Lower leg skin (tissue), 4 donors: ENCODE measurements around the gene MX1. TPM values are rescaled to one million over a fixed set of nuclear protein-coding genes. Genes with fewer than 3 reads are reported as not detected.

Experiments used
- DNase-seq, 2 donors: peaks; one replicate each; pipeline ENCODE4 v3.0.0-alpha.2; 2019; ENCODE audit warnings: low spot score in 2 of 2
- H3K4me3 ChIP-seq: fragments of 200-600 bp; sonication (generic); 2 replicates; pipeline ENCODE4 v1.5.1; 2017; ENCODE audit warnings: mild to moderate bottlenecking, low read depth; ENCODE audit not compliant: poor library complexity, severe bottlenecking
- POLR2A ChIP-seq, 2 donors: fragments of 450-650 bp; IDR thresholded peaks; one replicate each; pipeline ENCODE4 v1.6.1; 2016 to 2017; ENCODE audit warnings: antibody characterized with exemption in 2 of 2, mild to moderate bottlenecking in 1 of 2, moderate library complexity in 1 of 2
- WGBS, 2 donors: methylation state at CpG; one replicate each; pipeline ENCODE4 v1.1.5; 2018; 5-methylcytosine and 5-hydroxymethylcytosine counted together
- intact Hi-C: fragments of 100-400 bp; cut with DNase I; formaldehyde crosslinking; loops from one replicate; pipeline ENCODE4 v1.15.0; 2023; ENCODE audit warnings: low total_unique reads
- total RNA-seq, 4 donors: library from RNA; depleted of rRNA; stranded (reverse); fragments of >200 nt; gene quantifications; one replicate each; pipeline ENCODE4 v1.1.0, GENCODE V29; 2016
- TF ChIP-seq, protein P1 (sequence below), 3 donors: fragments of 450-650 bp; IDR thresholded peaks; one replicate each; pipeline ENCODE4 v1.5.1; 2016; ENCODE audit warnings: antibody characterized with exemption in 3 of 3, mild to moderate bottlenecking in 3 of 3, moderate library complexity in 2 of 3

The MX1 gene, protein sequence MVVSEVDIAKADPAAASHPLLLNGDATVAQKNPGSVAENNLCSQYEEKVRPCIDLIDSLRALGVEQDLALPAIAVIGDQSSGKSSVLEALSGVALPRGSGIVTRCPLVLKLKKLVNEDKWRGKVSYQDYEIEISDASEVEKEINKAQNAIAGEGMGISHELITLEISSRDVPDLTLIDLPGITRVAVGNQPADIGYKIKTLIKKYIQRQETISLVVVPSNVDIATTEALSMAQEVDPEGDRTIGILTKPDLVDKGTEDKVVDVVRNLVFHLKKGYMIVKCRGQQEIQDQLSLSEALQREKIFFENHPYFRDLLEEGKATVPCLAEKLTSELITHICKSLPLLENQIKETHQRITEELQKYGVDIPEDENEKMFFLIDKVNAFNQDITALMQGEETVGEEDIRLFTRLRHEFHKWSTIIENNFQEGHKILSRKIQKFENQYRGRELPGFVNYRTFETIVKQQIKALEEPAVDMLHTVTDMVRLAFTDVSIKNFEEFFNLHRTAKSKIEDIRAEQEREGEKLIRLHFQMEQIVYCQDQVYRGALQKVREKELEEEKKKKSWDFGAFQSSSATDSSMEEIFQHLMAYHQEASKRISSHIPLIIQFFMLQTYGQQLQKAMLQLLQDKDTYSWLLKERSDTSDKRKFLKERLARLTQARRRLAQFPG
- 10 to 100 TPM in 2 of 4 donors, 1 to 10 TPM in 2; 3.3 to 15.1 (median 9.1) TPM for total RNA-seq

DNA sequence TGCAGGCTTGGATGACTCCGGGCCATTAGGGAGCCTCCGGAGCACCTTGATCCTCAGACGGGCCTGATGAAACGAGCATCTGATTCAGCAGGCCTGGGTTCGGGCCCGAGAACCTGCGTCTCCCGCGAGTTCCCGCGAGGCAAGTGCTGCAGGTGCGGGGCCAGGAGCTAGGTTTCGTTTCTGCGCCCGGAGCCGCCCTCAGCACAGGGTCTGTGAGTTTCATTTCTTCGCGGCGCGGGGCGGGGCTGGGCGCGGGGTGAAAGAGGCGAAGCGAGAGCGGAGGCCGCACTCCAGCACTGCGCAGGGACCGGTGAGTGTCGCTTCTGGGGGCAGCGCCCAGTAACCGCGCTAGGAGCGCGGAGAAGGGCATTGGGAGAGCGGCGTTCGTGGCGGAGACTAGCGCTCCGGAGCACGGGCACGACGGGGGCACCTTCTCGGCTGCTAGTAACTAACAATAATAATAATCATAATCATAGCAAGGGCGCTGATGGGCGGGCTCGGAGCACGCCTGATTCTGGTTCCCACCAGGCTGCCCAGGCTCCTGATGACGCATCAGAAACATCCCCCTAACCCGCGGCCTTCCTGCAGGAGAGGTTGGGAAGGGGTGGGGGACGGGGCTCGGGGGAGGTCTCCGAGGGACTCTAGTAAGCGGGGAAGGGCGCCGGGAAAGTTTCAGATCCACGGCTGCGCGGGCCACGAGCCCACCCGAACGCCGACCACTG lies at the start of gene MX1:
Gene MX1, plus strand, starts transcription at position 286 of the 722 bp plus-strand sequence. CDS start 5,832 bp downstream, outside the sequence.
- TF ChIP-seq, protein P1, sequence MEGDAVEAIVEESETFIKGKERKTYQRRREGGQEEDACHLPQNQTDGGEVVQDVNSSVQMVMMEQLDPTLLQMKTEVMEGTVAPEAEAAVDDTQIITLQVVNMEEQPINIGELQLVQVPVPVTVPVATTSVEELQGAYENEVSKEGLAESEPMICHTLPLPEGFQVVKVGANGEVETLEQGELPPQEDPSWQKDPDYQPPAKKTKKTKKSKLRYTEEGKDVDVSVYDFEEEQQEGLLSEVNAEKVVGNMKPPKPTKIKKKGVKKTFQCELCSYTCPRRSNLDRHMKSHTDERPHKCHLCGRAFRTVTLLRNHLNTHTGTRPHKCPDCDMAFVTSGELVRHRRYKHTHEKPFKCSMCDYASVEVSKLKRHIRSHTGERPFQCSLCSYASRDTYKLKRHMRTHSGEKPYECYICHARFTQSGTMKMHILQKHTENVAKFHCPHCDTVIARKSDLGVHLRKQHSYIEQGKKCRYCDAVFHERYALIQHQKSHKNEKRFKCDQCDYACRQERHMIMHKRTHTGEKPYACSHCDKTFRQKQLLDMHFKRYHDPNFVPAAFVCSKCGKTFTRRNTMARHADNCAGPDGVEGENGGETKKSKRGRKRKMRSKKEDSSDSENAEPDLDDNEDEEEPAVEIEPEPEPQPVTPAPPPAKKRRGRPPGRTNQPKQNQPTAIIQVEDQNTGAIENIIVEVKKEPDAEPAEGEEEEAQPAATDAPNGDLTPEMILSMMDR (IDR thresholded peaks at IDR 0.05), result no peak
- no peak for TF ChIP-seq POLR2A (IDR thresholded peaks at IDR 0.05)
- peak in 1 of 2 donors; percentile 92 for DNase-seq
- 1 to 2% methylated on average over 45 to 61 of the region's 65 CpGs for WGBS, 2 donors
- H3K4me3 ChIP-seq, result peak within 1 kb of the TSS; percentile 42
- intact Hi-C loops, result no loop called here

DNA sequence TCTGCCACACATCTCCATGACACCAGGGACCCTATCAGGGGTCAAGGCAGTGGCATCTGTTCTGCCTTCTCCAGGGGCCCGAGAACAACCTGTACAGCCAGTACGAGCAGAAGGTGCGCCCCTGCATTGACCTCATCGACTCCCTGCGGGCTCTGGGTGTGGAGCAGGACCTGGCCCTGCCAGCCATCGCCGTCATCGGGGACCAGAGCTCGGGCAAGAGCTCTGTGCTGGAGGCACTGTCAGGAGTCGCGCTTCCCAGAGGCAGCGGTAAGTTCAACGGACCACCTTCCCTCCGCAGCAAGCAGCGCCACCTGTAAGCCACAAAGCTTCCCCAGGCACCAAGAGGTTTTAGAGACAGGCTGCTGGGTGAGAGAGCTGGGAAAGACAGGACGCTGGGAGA lies 48.3 kb upstream of the MX1 start:
- no peak overlapping the region for H3K4me3 ChIP-seq
- DNase-seq, result peak in 1 of 2 donors; percentile 75
- TF ChIP-seq POLR2A (IDR thresholded peaks at IDR 0.05), result no peak
- TF ChIP-seq, protein P1 (IDR thresholded peaks at IDR 0.05), result no peak
- intact Hi-C loops, result no loop called here
- 60 to 78% methylated on average over 16 of the region's 16 CpGs for WGBS, 2 donors

DNA sequence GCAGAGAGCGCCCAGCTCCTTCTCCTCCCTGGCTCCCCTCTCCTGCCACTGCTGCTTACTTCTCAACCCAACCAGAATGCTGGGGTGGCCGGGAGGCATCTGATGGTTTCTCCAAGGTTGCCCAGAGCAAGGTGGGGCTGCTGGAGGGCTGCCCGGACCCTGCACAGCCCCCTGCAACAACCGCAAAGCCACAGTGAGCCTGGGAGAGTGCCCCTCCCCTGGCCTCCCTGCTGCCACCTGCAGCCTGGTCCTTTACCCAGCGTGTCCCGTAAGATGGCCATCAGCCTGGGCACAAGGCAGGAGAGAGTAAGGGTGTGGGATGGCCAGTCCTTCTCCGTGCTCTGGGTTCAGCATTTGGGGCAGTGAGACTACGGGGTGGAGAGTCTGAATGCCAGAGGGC lies 47.2 kb upstream of the MX1 start:
- H3K4me3 ChIP-seq, result no peak overlapping the region
- intact Hi-C loops, result no loop called here
- TF ChIP-seq, protein P1 (IDR thresholded peaks at IDR 0.05), result no peak
- TF ChIP-seq POLR2A (IDR thresholded peaks at IDR 0.05), result no peak
- no peak for DNase-seq
- WGBS, 2 donors, result 91% methylated on average over 8 of the region's 8 CpGs

DNA sequence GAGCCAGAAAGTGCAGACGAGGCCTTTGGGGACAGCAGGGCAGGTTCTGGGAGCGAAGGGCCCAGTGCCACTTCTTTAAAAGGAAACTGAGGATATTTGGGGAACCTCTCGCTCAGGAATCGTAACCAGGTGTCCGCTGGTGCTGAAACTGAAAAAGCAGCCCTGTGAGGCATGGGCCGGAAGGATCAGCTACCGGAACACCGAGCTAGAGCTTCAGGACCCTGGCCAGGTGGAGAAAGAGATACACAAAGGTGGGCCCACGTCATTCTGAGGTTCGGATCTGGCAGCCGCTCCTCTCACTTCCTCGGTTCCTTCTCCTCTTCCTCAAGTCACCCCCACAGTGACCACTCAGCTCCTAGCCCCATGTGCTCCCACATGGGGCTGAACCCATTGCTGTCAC lies 46.1 kb upstream of the MX1 start:
- no peak for TF ChIP-seq POLR2A (IDR thresholded peaks at IDR 0.05)
- TF ChIP-seq, protein P1 (IDR thresholded peaks at IDR 0.05), result no peak
- DNase-seq, result no peak
- intact Hi-C loops, result no loop called here
- WGBS, 2 donors, result 92 to 96% methylated on average over 12 of the region's 12 CpGs
- H3K4me3 ChIP-seq, result no peak overlapping the region

DNA sequence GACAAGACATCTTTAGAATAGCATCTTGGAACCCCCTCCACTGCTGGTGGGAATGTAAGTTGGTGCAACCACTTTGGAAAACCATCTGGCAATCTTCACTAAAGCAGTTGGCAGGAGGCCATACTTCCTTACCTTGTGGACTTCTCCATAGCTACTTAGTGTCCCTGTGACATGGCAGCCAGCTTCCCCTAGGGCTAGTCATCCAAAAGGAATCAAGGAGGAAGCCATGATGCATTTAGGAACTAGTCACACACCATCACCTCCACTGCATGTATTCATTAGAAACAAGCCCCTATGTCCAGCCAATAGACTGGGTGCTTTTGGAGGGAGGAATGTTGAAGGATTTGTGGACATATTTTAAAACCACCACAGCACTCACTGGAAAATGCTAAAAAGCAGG lies 44.3 kb upstream of the MX1 start:
- DNase-seq, result no peak
- TF ChIP-seq, protein P1 (IDR thresholded peaks at IDR 0.05), result no peak
- TF ChIP-seq POLR2A (IDR thresholded peaks at IDR 0.05), result no peak
- intact Hi-C loops, result no loop called here
- no peak overlapping the region for H3K4me3 ChIP-seq
